GM12892 (cell line): ENCODE measurements around the gene ALOXE3.

Source experiments
- POLR2A ChIP-seq: IDR thresholded peaks from 2 replicates; pipeline ENCODE4 v1.6.1; 2011; ENCODE audit warnings: low read depth, low read length, control low read depth
- POLR2AphosphoS5 ChIP-seq: IDR thresholded peaks from 2 replicates; pipeline ENCODE4 v1.6.1; 2011; ENCODE audit warnings: low read depth, low read length, control low read depth

DNA sequence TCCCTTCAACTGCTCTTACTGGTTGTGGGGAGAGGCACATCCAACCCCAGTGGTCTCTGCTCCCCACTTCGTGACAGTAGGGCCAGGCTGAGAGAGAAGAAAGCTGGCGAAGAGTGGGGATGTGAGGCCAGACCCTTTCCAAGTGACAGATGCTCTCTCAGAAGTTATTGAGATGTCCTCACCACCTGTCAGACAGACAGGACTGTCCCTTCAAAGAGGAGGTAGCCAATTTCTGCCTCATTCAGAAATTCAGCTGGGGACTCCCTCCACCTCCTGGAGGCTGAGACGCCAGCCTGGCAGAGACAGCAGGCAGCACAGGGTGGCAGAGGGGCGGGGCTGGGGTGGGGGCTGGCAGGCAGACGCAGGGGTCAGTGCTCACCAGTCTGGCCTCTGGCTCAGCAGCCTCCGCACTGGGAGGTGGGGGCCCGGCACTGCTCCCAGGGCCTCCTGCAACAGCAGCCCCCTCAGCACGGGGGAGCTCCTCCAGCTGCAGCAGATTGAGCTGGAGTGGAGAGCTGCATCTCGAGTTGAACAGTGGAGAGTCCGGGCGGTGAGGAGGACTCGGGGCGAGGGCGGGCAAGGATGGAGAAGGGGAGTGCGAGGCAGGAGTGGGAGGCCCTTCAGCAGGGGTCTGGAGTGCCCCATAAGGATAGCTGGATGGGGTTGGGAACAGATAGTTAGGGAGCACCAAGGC, 24.7 kb upstream of the ALOXE3 start:
- no peak for TF ChIP-seq POLR2A
- no peak for TF ChIP-seq POLR2AphosphoS5
